Mucosa of stomach (tissue), 1 donor: ENCODE results near the gene TIMM13.
"Not testable (repeated sequence)": the region's sequence is repeated elsewhere in the genome, so short reads cannot be mapped to it uniquely, and the experiment has no call there.

Source experiments
- H3K27me3 ChIP-seq: one replicate; pipeline ENCODE4 v1.7.0; 2013; ENCODE audit warnings: mild to moderate bottlenecking, low read length; ENCODE audit not compliant: control insufficient read depth, insufficient read depth
- H3K36me3 ChIP-seq: one replicate; pipeline ENCODE4 v1.7.0; 2013; ENCODE audit warnings: low read length; ENCODE audit not compliant: control insufficient read depth, insufficient read depth
- H3K4me1 ChIP-seq: one replicate; pipeline ENCODE4 v1.7.0; 2013; ENCODE audit warnings: mild to moderate bottlenecking, low read length; ENCODE audit not compliant: control insufficient read depth, insufficient read depth
- H3K4me3 ChIP-seq: one replicate; pipeline ENCODE4 v1.7.0; 2013; ENCODE audit warnings: low read length
- H3K9ac ChIP-seq: one replicate; pipeline ENCODE4 v1.7.0; 2013; ENCODE audit warnings: mild to moderate bottlenecking, low read length, moderate library complexity
- H3K9me3 ChIP-seq: one replicate; pipeline ENCODE4 v1.7.0; 2013; ENCODE audit warnings: mild to moderate bottlenecking, low read length, moderate library complexity; ENCODE audit not compliant: control insufficient read depth
- donor health status: Pancreatic carcinoma.

The TIMM13 gene

GRCh38 chr19:2462635-2463421 is 35.4 kb upstream of the TIMM13 start:
- Histone ChIP-seq H3K36me3 (no peaks in the 10 kb centered on the region), H3K4me3 (peak overlapping the region; percentile 41), H3K9ac (no peak overlapping the region), H3K4me1 (peaks cover 19% of the 10 kb centered on the region), H3K9me3 (no peaks in the 10 kb centered on the region), H3K27me3 (no peaks in the 10 kb centered on the region)

GRCh38 chr19:2461751-2462634 is 34.6 kb upstream of the TIMM13 start:
- H3K9ac ChIP-seq = peak overlapping the region; percentile 47
- no peaks in the 10 kb centered on the region for H3K36me3 ChIP-seq
- no peaks in the 10 kb centered on the region for H3K27me3 ChIP-seq
- H3K4me3 ChIP-seq = peak overlapping the region; percentile 41
- peaks cover 25% of the 10 kb centered on the region for H3K4me1 ChIP-seq
- H3K9me3 ChIP-seq = no peaks in the 10 kb centered on the region

GRCh38 chr19:2460245-2460644 is 32.9 kb upstream of the TIMM13 start:
- Histone ChIP-seq H3K4me3 (no peak overlapping the region), H3K27me3 (no peaks in the 10 kb centered on the region), H3K36me3 (no peaks in the 10 kb centered on the region), H3K9me3 (no peaks in the 10 kb centered on the region), H3K4me1 (peaks cover 33% of the 10 kb centered on the region), H3K9ac (no peak overlapping the region)

- not testable (repeated sequence) for H3K9me3 ChIP-seq, H3K9ac ChIP-seq, H3K36me3 ChIP-seq, H3K27me3 ChIP-seq, H3K4me3 ChIP-seq
- H3K4me1 ChIP-seq = peaks cover 34% of the 10 kb centered on the region
Measured at GRCh38 chr19:2458776-2459175, 31.4 kb upstream of the TIMM13 start.

- no peak overlapping the region for H3K4me3 ChIP-seq
- H3K36me3 ChIP-seq = no peaks in the 10 kb centered on the region
- H3K9ac ChIP-seq = no peak overlapping the region
- H3K4me1 ChIP-seq = peaks cover 31% of the 10 kb centered on the region
- H3K27me3 ChIP-seq = no peaks in the 10 kb centered on the region
- no peaks in the 10 kb centered on the region for H3K9me3 ChIP-seq
Measured at GRCh38 chr19:2458054-2458453, 30.7 kb upstream of the TIMM13 start.

- Histone ChIP-seq H3K4me1 (peaks cover 27% of the 10 kb centered on the region), H3K9ac (peak overlapping the region; percentile 39), H3K9me3 (no peaks in the 10 kb centered on the region), H3K36me3 (no peaks in the 10 kb centered on the region), H3K27me3 (no peaks in the 10 kb centered on the region), H3K4me3 (no peak overlapping the region)
Measured at GRCh38 chr19:2457394-2458037, 30.1 kb upstream of the TIMM13 start.

- peaks cover 15% of the 10 kb centered on the region for H3K4me1 ChIP-seq
- no peaks in the 10 kb centered on the region for H3K36me3 ChIP-seq
- peak overlapping the region; percentile 82 for H3K9ac ChIP-seq
- peak overlapping the region; percentile 82 for H3K4me3 ChIP-seq
- H3K27me3 ChIP-seq = no peaks in the 10 kb centered on the region
- H3K9me3 ChIP-seq = no peaks in the 10 kb centered on the region
Measured at GRCh38 chr19:2455851-2456570, 28.6 kb upstream of the TIMM13 start.

GRCh38 chr19:2454962-2455850 is 27.8 kb upstream of the TIMM13 start:
- no peaks in the 10 kb centered on the region for H3K36me3 ChIP-seq
- H3K4me1 ChIP-seq = peaks cover 15% of the 10 kb centered on the region
- no peaks in the 10 kb centered on the region for H3K9me3 ChIP-seq
- peak overlapping the region; percentile 82 for H3K4me3 ChIP-seq
- H3K27me3 ChIP-seq = no peaks in the 10 kb centered on the region
- H3K9ac ChIP-seq = peak overlapping the region; percentile 82

- no peak overlapping the region for H3K9ac ChIP-seq
- H3K36me3 ChIP-seq = no peaks in the 10 kb centered on the region
- H3K27me3 ChIP-seq = no peaks in the 10 kb centered on the region
- H3K9me3 ChIP-seq = no peaks in the 10 kb centered on the region
- peaks cover 15% of the 10 kb centered on the region for H3K4me1 ChIP-seq
- no peak overlapping the region for H3K4me3 ChIP-seq
Measured at GRCh38 chr19:2454199-2454961, 27.0 kb upstream of the TIMM13 start.

- Histone ChIP-seq H3K27me3 (no peaks in the 10 kb centered on the region), H3K9ac (no peak overlapping the region), H3K9me3 (no peaks in the 10 kb centered on the region), H3K36me3 (no peaks in the 10 kb centered on the region), H3K4me3 (no peak overlapping the region), H3K4me1 (peaks cover 20% of the 10 kb centered on the region)
Measured at GRCh38 chr19:2453431-2454025, 26.1 kb upstream of the TIMM13 start.
